Endothelial cell of umbilical vein (primary cell): ENCODE data around the gene MYO1E.

Source experiments
- CTCF ChIP-seq, 2 donors: IDR thresholded peaks; 1 replicate in 1 of 2; 2 replicates in 1 of 2; pipeline ENCODE4 v1.5.1; 2011; ENCODE audit warnings: low read length in 2 of 2, mild to moderate bottlenecking in 2 of 2, moderate library complexity in 2 of 2, control low read depth in 1 of 2, inconsistent platforms in 1 of 2, low read depth in 1 of 2; ENCODE audit not compliant: insufficient read depth in 1 of 2; ENCODE audit errors: extremely low read depth in 1 of 2
- EZH2 ChIP-seq: IDR thresholded peaks from 2 replicates; pipeline ENCODE4 v1.6.1; 2012; ENCODE audit warnings: borderline replicate concordance, low read depth, mild to moderate bottlenecking, moderate library complexity, low read length, inconsistent platforms; ENCODE audit not compliant: severe bottlenecking
- POLR2A ChIP-seq: IDR thresholded peaks from 2 replicates; pipeline ENCODE4 v1.6.1; 2012; ENCODE audit warnings: low read depth, mild to moderate bottlenecking, control low read depth, low read length
- POLR2AphosphoS5 ChIP-seq: IDR thresholded peaks from 2 replicates; pipeline ENCODE4 v1.6.1; 2012; ENCODE audit warnings: low read depth, mild to moderate bottlenecking, control low read depth, low read length, moderate library complexity; ENCODE audit not compliant: insufficient read depth

- TF ChIP-seq CTCF (IDR thresholded peaks at IDR 0.05; ENCODE audit: extremely low read depth in 1 of 2, insufficient read depth in 1 of 2, low read depth in 1 of 2, low read length in 2 of 2) (no peak), POLR2A (no peak), EZH2 (no peak), POLR2AphosphoS5 (no peak)
Measured at GRCh38 chr15:59366333-59367021, 6.2 kb downstream of the MYO1E start.
